Type B pancreatic cell (in vitro differentiated cells): ENCODE measurements around the gene CCDC28B. TPM values are rescaled to one million over a fixed set of nuclear protein-coding genes. Genes with fewer than 3 reads are reported as not detected.

Experiments
- DNase-seq: peaks from one replicate; pipeline ENCODE4 v3.0.0; 2021; ENCODE audit warnings: mixed read lengths; ENCODE audit not compliant: unreplicated experiment; ENCODE audit errors: extremely low spot score
- H3K27ac Mint-ChIP-seq: 2 replicates; pipeline ENCODE4 v1.8.0; 2021; ENCODE audit warnings: mild to moderate bottlenecking, mixed read lengths
- H3K27me3 Mint-ChIP-seq: 2 replicates; pipeline ENCODE4 v1.8.0; 2021; ENCODE audit warnings: mixed read lengths
- H3K36me3 Mint-ChIP-seq: 2 replicates; pipeline ENCODE4 v1.8.0; 2021; ENCODE audit warnings: mixed read lengths
- H3K4me1 Mint-ChIP-seq: one replicate; pipeline ENCODE4 v1.8.0; 2021; ENCODE audit warnings: mixed read lengths; ENCODE audit not compliant: unreplicated experiment
- H3K4me3 Mint-ChIP-seq: 2 replicates; pipeline ENCODE4 v1.8.0; 2021; ENCODE audit warnings: mild to moderate bottlenecking, mixed read lengths
- H3K9me3 Mint-ChIP-seq: 2 replicates; pipeline ENCODE4 v1.8.0; 2021; ENCODE audit warnings: mixed read lengths
- CTCF ChIP-seq: fragments of 200-600 bp; sonication (generic); conservative IDR thresholded peaks from 2 replicates; pipeline ENCODE4 v1.5.0; 2021; ENCODE audit warnings: antibody characterized with exemption, mild to moderate bottlenecking
- total RNA-seq: library from RNA; stranded (reverse); gene quantifications from 2 replicates; pipeline ENCODE4 v1.2.1, GENCODE V29; 2021; ENCODE audit warnings: low replicate concordance

Gene CCDC28B
- total RNA-seq, 1 donor from 2014 or later, result 19.6 TPM

- no peaks in the 10 kb centered on the region for H3K27me3 Mint-ChIP-seq
Observed at GRCh38 chr1:32180186-32181060, 20.0 kb upstream of the CCDC28B start.

GRCh38 chr1:32181065-32181464 lies 19.3 kb upstream of the CCDC28B start:
- Mint-ChIP-seq H3K9me3 (no peaks in the 10 kb centered on the region), H3K4me1 (peaks cover 29% of the 10 kb centered on the region)
- TF ChIP-seq CTCF, result no peak

More at GRCh38 chr1:32180186-32181060, 20.0 kb upstream of the CCDC28B start:
- DNase-seq, result no peak
- Mint-ChIP-seq H3K9me3 (no peaks in the 10 kb centered on the region), H3K4me3 (peak overlapping the region; percentile 96), H3K4me1 (peaks cover 28% of the 10 kb centered on the region), H3K27ac (peak overlapping the region; percentile 90), H3K36me3 (peaks cover 30% of the 10 kb centered on the region)
- TF ChIP-seq CTCF, result peak; percentile 4

GRCh38 chr1:32181563-32181962 lies 18.8 kb upstream of the CCDC28B start:
- H3K27me3 Mint-ChIP-seq, result no peaks in the 10 kb centered on the region
- DNase-seq, result no peak
- peak overlapping the region; percentile 96 for H3K4me3 Mint-ChIP-seq
- peaks cover 38% of the 10 kb centered on the region for H3K36me3 Mint-ChIP-seq
- H3K27ac Mint-ChIP-seq, result peak overlapping the region; percentile 90
- no peaks in the 10 kb centered on the region for H3K9me3 Mint-ChIP-seq
- H3K4me1 Mint-ChIP-seq, result peaks cover 33% of the 10 kb centered on the region
- TF ChIP-seq CTCF, result no peak

More at GRCh38 chr1:32181065-32181464, 19.3 kb upstream of the CCDC28B start:
- Mint-ChIP-seq H3K27me3 (no peaks in the 10 kb centered on the region), H3K36me3 (peaks cover 33% of the 10 kb centered on the region), H3K4me3 (peak overlapping the region; percentile 96), H3K27ac (peak overlapping the region; percentile 90)
- DNase-seq, result no peak

GRCh38 chr1:32182060-32182459 lies 18.3 kb upstream of the CCDC28B start:
- DNase-seq, result no peak
- Mint-ChIP-seq H3K4me3 (peak overlapping the region; percentile 44), H3K4me1 (peaks cover 33% of the 10 kb centered on the region), H3K36me3 (peaks cover 39% of the 10 kb centered on the region), H3K9me3 (no peaks in the 10 kb centered on the region), H3K27me3 (no peaks in the 10 kb centered on the region), H3K27ac (no peak overlapping the region)
- TF ChIP-seq CTCF, result no peak

GRCh38 chr1:32184650-32185049 lies 15.7 kb upstream of the CCDC28B start:
- no peak for TF ChIP-seq CTCF
- no peaks in the 10 kb centered on the region for H3K9me3 Mint-ChIP-seq
- H3K36me3 Mint-ChIP-seq, result peaks cover 39% of the 10 kb centered on the region
- H3K4me3 Mint-ChIP-seq, result no peak overlapping the region
- H3K27ac Mint-ChIP-seq, result no peak overlapping the region
- DNase-seq, result no peak
- H3K27me3 Mint-ChIP-seq, result no peaks in the 10 kb centered on the region
- H3K4me1 Mint-ChIP-seq, result peaks cover 33% of the 10 kb centered on the region
